Stimulated activated CD4-positive, alpha-beta T cell treated with anti-CD3 and anti-CD28 coated beads, Interleukin-12 subunit alpha, Interleukin-12 subunit beta, amount 100 ng/mL, for 4 hours (primary cell): ENCODE data around the gene NAPA.

Source experiments
- DNase-seq: peaks from one replicate; pipeline ENCODE4 v3.0.0-alpha.2; 2020

The NAPA gene

DNA sequence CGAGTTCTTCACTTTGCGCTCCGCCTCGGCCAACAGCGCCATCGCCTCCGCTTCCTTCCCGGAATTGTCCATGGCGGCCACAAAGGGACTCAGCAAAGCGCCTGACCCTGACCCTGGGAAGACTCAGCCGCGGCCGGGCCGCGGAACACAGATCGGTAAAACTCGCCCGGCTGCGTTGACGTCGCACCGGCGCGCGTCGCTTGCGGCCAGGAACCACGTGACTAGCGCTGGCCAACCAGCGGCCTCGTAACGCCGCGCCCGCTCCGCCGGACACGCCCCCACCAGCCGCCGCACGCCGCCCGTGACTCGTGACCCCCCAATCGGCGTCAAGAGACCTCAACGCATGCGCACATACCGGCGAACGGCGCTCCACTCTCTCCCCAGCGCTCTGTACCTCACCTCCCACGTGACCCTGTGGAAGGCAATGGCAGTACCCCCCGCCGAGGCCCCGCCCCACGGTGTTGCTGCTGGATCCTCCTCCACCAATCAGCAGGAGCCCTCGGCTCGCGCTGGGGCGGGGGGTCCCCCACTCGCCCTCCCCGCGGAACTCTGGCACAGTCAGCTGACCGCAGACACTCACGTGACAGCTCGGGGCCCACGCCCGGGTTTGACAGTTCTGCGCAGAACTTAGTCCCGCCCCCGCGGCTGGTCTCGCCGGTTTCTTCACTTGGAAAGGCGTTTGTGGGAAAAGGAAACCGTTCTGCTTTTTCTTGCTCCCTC lies at the start of gene NAPA:
Gene NAPA (minus strand): TSS at position 195 of the 720 bp plus-strand sequence. CDS start 123 bp downstream, at position 72.
- DNase-seq, result peak; percentile 100

GRCh38 chr19:47564081-47564480 lies 49.2 kb upstream of the NAPA start:
- no peak for DNase-seq

- DNase-seq, result no peak
Observed at GRCh38 chr19:47561440-47562057, 46.7 kb upstream of the NAPA start.

- DNase-seq, result no peak
Observed at GRCh38 chr19:47560999-47561398, 46.1 kb upstream of the NAPA start.

DNA sequence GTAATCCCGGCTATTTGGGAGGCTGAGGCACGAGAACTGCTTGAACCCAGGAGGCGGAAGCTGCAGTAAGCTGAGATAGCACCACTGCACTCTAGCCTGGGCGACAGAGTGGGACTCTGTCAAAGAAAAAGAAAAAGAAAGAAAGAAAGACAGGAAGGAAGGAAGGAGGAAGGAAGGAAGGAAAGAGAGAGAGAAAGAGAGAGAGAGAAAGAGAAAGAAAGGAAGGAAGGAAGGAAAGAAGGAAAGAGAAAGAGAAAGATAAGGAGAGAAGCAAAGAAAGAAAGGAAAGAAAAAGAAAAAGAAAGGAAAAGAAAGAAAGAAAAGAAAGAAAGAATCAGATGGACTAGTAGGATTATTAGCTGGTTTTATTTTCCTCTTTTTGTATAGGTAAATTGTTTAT lies 35.3 kb upstream of the NAPA start:
- no peak for DNase-seq

DNA sequence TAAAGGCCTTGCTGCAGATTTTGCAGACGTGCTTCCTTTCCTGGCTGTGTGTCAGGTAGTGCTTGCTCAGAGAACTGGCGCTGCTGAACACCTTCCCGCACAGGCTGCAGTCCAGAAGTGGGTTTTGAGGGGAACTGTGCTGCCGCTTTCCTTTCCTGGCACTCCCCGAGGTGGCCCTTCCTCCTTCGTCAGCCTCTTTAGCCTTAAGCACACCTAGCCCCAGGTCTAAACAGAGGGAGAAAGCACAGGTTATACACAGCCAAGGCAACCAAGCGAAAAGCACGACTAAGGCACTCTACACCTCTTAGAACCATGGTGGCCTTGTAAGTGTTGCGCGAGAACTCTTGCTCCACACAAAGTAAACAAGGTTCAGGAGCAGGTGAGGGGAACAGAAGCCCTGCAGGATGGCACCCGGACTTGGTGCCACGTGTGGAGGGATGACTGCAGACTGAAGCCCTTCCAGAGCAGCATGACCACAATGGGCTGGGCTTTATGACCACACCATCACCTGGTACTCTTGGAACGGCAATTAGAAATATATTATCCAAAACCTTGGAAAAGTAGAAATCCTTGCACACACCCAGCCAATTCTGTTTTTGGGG lies 34.5 kb upstream of the NAPA start:
- no peak for DNase-seq

GRCh38 chr19:47547199-47547598 lies 32.3 kb upstream of the NAPA start:
- no peak for DNase-seq

DNA sequence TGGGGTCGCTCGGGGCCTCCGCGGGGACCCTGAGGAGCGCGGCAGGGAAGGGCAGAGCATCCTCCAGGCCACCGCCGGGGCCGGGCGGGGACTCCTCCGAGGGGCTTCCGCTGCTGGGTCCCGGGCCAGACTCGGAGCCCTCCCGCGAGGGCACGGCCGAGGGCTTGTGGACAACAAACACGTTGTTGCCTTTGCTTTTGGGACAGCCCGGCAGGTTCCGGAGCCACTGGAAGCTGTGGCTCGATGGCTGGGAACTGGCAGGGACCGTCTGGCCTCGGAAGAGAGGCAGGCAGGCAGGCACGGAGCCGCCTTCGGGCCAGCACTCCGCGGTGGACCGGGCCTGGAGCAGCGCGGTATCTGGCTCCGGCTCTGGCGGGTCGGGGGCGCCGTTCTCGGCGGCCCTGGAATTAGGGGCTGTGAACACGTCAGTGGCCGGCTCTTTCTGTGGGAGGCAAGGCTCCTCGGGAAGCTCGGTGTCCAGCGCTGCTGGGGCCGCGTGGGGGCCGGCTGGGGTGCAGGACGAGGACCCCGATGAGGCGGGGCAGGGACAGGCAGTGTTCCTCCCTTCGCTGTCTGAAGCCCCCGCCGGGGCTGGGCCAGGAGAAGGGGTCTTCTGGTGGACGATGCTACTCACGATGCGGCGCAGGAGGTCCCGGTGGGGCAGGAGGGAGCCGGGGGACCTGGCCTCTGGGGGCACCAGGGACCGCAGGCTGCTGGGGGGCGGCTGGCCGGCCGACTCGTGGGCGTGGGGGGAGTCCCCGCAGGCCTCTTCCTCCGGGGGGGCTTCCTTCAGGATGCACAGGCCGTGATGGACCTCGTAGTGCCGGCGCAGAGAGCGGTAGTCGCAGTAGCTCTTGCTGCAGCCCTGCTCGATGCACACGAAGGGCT lies 30.4 kb upstream of the NAPA start:
- no peak for DNase-seq

DNA sequence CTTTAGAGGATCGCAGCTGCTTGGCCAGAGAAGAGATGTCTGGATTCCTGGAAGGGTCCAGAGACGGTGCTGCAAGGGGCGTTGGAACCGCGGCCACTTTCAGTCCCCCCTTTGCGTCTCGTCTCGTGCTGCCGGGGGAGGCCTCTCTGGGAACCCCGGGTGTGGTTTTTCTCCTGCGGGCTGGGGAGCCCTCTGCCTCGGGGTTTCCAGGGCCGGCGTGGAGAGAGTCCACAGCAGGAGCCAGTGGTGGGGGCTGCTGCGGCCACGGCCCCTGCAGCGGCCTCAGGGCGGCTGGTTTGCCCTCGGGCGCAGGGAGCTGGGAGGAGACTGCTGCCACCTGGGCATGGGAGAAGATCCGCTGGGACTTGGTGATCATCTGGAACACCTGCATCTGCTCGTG lies 29.6 kb upstream of the NAPA start:
- DNase-seq, result no peak

DNA sequence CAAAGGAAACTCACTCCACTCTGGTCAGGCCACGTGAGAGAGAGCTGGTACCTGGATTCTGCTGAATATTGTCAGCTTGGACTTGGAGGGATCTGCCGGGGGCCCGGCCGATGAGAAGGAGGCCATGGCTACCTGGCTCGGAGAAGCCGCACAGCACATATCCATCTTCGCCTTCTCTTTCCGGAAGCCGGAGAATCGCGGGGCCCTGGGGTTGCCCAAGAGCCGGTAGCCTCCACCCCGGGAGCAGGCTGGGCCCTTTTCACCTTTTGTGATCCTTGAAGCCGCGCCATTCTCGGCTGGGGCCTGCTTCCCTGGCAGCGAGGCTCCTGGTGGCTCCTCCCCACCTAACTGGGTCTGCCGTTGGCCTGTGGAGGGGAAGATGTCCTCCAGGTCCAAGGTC lies 29.2 kb upstream of the NAPA start:
- DNase-seq, result no peak

- no peak for DNase-seq
Observed at GRCh38 chr19:47542030-47542475, 27.2 kb upstream of the NAPA start.

- DNase-seq, result no peak
Observed at GRCh38 chr19:47541518-47541917, 26.7 kb upstream of the NAPA start.

GRCh38 chr19:47540748-47541147 lies 25.9 kb upstream of the NAPA start:
- DNase-seq, result no peak

GRCh38 chr19:47539747-47540311 lies 25.0 kb upstream of the NAPA start:
- no peak for DNase-seq

DNA sequence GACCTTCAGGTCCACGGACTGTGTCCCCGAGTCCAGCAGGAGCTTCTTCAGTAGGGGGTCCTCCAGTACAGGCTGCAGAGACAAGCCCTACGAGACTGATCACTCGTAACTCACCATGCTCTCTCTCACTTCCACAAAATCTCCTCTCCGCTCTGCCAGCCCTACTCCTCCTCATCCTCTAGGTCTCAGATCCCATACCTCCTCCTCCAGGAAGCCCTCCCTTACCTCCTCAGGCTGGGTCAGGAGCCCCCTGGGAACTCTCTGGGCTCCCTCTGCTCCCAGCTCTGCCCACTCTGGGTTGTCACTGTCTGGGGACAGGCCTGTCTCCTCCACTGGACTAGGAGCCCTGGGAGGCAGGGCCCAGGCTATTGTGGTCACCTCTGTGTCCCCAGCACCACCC lies 23.9 kb upstream of the NAPA start:
- DNase-seq, result no peak

GRCh38 chr19:47537493-47537892 lies 22.6 kb upstream of the NAPA start:
- no peak for DNase-seq

- DNase-seq, result no peak
Observed at GRCh38 chr19:47534628-47535027, 19.8 kb upstream of the NAPA start.

- no peak for DNase-seq
Observed at GRCh38 chr19:47531640-47532387, 17.0 kb upstream of the NAPA start.

GRCh38 chr19:47529018-47529742 lies 14.3 kb upstream of the NAPA start:
- no peak for DNase-seq

GRCh38 chr19:47526798-47527197 lies 11.9 kb upstream of the NAPA start:
- no peak for DNase-seq

- no peak for DNase-seq
Observed at GRCh38 chr19:47523473-47523872, 8.6 kb upstream of the NAPA start.
